ENCODE measurements around the gene EDRF1.

- TF ChIP-seq CTCF (IDR thresholded peaks at IDR 0.05) (no peak), EZH2 (IDR thresholded peaks at IDR 0.05; ENCODE audit: borderline replicate concordance, insufficient read depth, low read depth, low read length, poor library complexity, severe bottlenecking) (no peak)
Measured at GRCh38 chr10:125672884-125673283, 46.6 kb upstream of the EDRF1 start.

All from B cell (primary cell).